Left ventricle myocardium inferior (tissue), 1 donor: ENCODE results near the gene MEIS1. TPM values are rescaled to one million over a fixed set of nuclear protein-coding genes. Genes with fewer than 3 reads are reported as not detected.

Experiments
- DNase-seq: peaks from one replicate; pipeline ENCODE4 v3.0.0-alpha.2; 2020
- H3K27ac ChIP-seq: fragments of 200-600 bp; replicated peaks from 2 replicates; pipeline ENCODE4 v1.8.0; 2021
- H3K27me3 ChIP-seq: fragments of 200-600 bp; 2 replicates; pipeline ENCODE4 v1.8.0; 2021; ENCODE audit warnings: low read depth
- H3K36me3 ChIP-seq: fragments of 200-600 bp; 2 replicates; pipeline ENCODE4 v1.8.0; 2021
- H3K4me1 ChIP-seq: fragments of 200-600 bp; 2 replicates; pipeline ENCODE4 v1.8.0; 2021
- H3K4me3 ChIP-seq: fragments of 200-600 bp; 2 replicates; pipeline ENCODE4 v1.8.0; 2021; ENCODE audit warnings: mild to moderate bottlenecking, moderate library complexity
- H3K9me3 ChIP-seq: fragments of 200-600 bp; replicated peaks from 2 replicates; pipeline ENCODE4 v1.8.0; 2021
- CTCF ChIP-seq: fragments of 200-600 bp; IDR thresholded peaks from 2 replicates; pipeline ENCODE4 v1.8.0; 2021; ENCODE audit warnings: antibody characterized with exemption, mild to moderate bottlenecking, borderline replicate concordance
- intact Hi-C: fragments of 100-400 bp; cut with micrococcal nuclease; formaldehyde crosslinking; loops from one replicate; pipeline ENCODE4 v1.11.0; 2022
- total RNA-seq: library from RNA; stranded (reverse); fragmentation: NEBNext Ultra II Directional; extraction: Animal tissue kit (Norgen Biotek cat#: 25700); gene quantifications from one replicate; pipeline ENCODE4 v1.2.1, GENCODE V29; 2021
- donor health status: DM: no; HTN: yes; CAD: no; lungs with severe emphysema.

The MEIS1 gene
- total RNA-seq, 1 donor from 2014 or later: 38.0 TPM

GRCh38 chr2:66594001-66594400, 159.1 kb downstream of the MEIS1 start:
- H3K27me3 ChIP-seq: peaks cover 30% of the 10 kb centered on the region
- no peak overlapping the region for H3K27ac ChIP-seq
- H3K9me3 ChIP-seq: peaks cover 2% of the 10 kb centered on the region
- no peaks in the 10 kb centered on the region for H3K4me1 ChIP-seq
- no peak for DNase-seq
- TF ChIP-seq CTCF: no peak
- H3K36me3 ChIP-seq: no peaks in the 10 kb centered on the region
- H3K4me3 ChIP-seq: no peak overlapping the region
- intact Hi-C loops: no loop called here

DNA sequence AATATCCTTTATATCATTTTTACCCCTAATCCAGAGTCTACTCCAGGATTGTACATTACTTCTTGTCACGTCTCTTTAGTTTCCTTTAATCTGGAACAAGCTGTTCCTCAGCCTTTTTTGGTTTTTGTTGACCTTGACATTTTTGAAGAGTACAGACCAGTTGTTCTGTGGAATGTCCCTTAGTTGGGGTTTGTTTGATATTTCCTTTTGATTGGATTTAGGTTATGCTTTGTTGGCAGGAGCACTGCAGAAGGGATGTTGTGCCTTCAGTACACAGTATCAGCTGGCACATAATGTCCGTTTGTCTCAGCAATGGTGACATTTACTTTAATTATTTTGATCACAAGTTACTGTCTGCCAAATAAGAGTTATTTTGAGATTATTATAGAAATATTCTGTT, 160.6 kb downstream of the MEIS1 start:
- no peak overlapping the region for H3K27ac ChIP-seq
- intact Hi-C loops: no loop called here
- no peak for TF ChIP-seq CTCF

DNA sequence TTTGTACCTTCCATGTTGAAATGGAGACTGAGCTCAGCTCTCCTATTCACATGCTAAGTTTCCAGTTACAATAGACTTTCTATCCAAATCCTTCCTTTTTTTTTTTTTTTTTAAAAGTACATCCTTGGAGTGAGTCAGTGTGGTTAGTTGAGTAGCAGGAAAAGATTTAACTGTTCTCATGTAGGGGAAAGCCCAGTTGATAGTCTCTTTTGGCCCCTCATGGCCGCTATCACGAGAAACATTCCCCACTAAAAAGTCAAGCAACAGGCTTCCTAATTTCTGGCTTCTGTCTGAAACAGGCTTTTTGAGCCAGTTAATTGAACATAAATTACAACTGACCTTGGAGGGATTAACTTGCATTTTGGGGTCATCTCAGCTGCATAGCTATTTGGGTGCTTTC, 161.3 kb downstream of the MEIS1 start:
- Histone ChIP-seq H3K4me3 (no peak overlapping the region), H3K27me3 (peaks cover 48% of the 10 kb centered on the region), H3K9me3 (peaks cover 4% of the 10 kb centered on the region), H3K4me1 (no peaks in the 10 kb centered on the region), H3K27ac (no peak overlapping the region), H3K36me3 (no peaks in the 10 kb centered on the region)
- intact Hi-C loops: no loop called here
- no peak for TF ChIP-seq CTCF
- no peak for DNase-seq

More for the DNA sequence above, 160.6 kb downstream of the MEIS1 start:
- no peak for DNase-seq
- Histone ChIP-seq H3K4me1 (no peaks in the 10 kb centered on the region), H3K4me3 (no peak overlapping the region), H3K9me3 (peaks cover 4% of the 10 kb centered on the region), H3K27me3 (peaks cover 42% of the 10 kb centered on the region), H3K36me3 (no peaks in the 10 kb centered on the region)

DNA sequence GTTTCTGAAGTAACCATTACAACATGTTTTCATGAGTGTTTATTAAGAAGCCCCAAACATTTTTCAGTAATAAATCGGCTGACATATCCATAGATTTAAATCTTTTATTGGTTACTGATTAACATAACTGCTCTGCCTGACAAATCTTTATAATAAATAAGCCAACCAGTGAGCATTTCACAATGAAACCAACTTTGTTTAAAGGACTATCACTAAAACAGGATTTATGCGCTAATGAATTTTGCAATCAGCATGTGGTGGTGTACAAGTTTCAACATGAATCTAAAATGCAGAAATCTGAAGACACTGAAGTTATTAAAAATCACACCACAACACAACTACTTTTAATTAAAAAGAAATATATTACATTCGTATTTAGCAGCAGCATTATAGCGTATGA, 166.7 kb downstream of the MEIS1 start:
- no peak for DNase-seq
- no peaks in the 10 kb centered on the region for H3K4me1 ChIP-seq
- no peak for TF ChIP-seq CTCF
- no peak overlapping the region for H3K4me3 ChIP-seq
- H3K9me3 ChIP-seq: peaks cover 4% of the 10 kb centered on the region
- H3K27me3 ChIP-seq: peaks cover 27% of the 10 kb centered on the region
- intact Hi-C loops: no loop called here
- no peaks in the 10 kb centered on the region for H3K36me3 ChIP-seq
- H3K27ac ChIP-seq: no peak overlapping the region

- peaks cover 4% of the 10 kb centered on the region for H3K9me3 ChIP-seq
- intact Hi-C loops: no loop called here
- H3K36me3 ChIP-seq: no peaks in the 10 kb centered on the region
- no peak for TF ChIP-seq CTCF
- no peak for DNase-seq
- no peak overlapping the region for H3K27ac ChIP-seq
- H3K4me3 ChIP-seq: no peak overlapping the region
- no peaks in the 10 kb centered on the region for H3K4me1 ChIP-seq
- H3K27me3 ChIP-seq: peaks cover 27% of the 10 kb centered on the region
These were observed 167.4 kb downstream of the MEIS1 start for GRCh38 chr2:66602341-66602740.

DNA sequence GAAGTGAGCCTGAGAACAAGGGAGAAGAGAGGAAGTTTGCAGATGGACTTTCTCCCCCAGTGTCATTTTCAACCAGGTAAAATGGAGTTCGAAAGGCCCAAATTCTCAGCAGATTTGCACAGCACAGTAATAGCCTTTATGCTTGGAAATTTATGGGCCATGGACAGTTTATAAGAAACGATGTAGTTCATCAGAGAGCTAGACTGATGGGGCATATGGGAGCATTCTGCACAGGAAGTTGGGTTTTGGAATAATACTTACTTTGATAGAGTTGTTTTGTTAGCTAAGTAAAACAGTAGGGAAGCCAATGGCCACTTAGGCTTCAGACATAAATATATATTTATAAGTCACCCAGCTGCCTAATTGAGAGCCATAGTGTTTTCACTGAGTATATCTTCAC, 169.4 kb downstream of the MEIS1 start:
- intact Hi-C loops: no loop called here
- no peaks in the 10 kb centered on the region for H3K9me3 ChIP-seq
- H3K36me3 ChIP-seq: no peaks in the 10 kb centered on the region
- DNase-seq: no peak
- H3K27me3 ChIP-seq: peaks cover 18% of the 10 kb centered on the region
- TF ChIP-seq CTCF: no peak
- H3K27ac ChIP-seq: no peak overlapping the region
- H3K4me1 ChIP-seq: no peaks in the 10 kb centered on the region
- H3K4me3 ChIP-seq: no peak overlapping the region
